BJ (cell line): ENCODE data around the gene NOXO1. TPM values are rescaled to one million over a fixed set of nuclear protein-coding genes. Genes with fewer than 3 reads are reported as not detected.
A peak's percentile ranks its signal among the peaks of the same experiment; 100 is the strongest.
"Not testable (repeated sequence)": the region's sequence is repeated elsewhere in the genome, so short reads cannot be mapped to it uniquely, and the experiment has no call there.

Experiments
- CTCF ChIA-PET: fragments of 350-600 bp; formaldehyde crosslinking; extraction: SDS; loops from one replicate; lab custom pipeline; 2021; ENCODE audit warnings: antibody characterized with exemption, inconsistent platforms; lab: Yijun Ruan, JAX
- POLR2A ChIA-PET: fragments of 300-600 bp; sonication (Branson Sonifier 250); formaldehyde crosslinking; extraction: SDS; loops from one replicate; lab custom pipeline; 2021; ENCODE audit warnings: antibody characterized with exemption; lab: Charles Lee
- DNase-seq: peaks from one replicate; pipeline ENCODE4 v3.0.0-alpha.2; 2011; ENCODE audit warnings: low read depth
- H3K27me3 ChIP-seq: 2 replicates; pipeline ENCODE4 v1.6.0; 2011; ENCODE audit warnings: low read length; ENCODE audit not compliant: control insufficient read depth, insufficient read depth
- H3K36me3 ChIP-seq: 2 replicates; pipeline ENCODE4 v1.5.1; 2011; ENCODE audit warnings: low read length; ENCODE audit not compliant: control insufficient read depth, insufficient read depth
- H3K4me3 ChIP-seq: 2 replicates; pipeline ENCODE4 v1.5.1; 2011; ENCODE audit warnings: low read depth, mild to moderate bottlenecking, control low read depth, low read length
- CTCF ChIP-seq: IDR thresholded peaks from 2 replicates; pipeline ENCODE4 v1.5.1; 2011; ENCODE audit warnings: low read depth, mild to moderate bottlenecking, control low read depth, inconsistent platforms, low read length, moderate library complexity; ENCODE audit not compliant: insufficient read depth
- polyA plus RNA-seq: library from polyadenylated mRNA; depleted of rRNA; stranded (reverse); fragments of >200 nt; gene quantifications from 2 replicates; pipeline ENCODE4 v1.2.3, GENCODE V29; 2011

The NOXO1 gene
- polyA plus RNA-seq, 1 experiment = 0.17 TPM

DNA sequence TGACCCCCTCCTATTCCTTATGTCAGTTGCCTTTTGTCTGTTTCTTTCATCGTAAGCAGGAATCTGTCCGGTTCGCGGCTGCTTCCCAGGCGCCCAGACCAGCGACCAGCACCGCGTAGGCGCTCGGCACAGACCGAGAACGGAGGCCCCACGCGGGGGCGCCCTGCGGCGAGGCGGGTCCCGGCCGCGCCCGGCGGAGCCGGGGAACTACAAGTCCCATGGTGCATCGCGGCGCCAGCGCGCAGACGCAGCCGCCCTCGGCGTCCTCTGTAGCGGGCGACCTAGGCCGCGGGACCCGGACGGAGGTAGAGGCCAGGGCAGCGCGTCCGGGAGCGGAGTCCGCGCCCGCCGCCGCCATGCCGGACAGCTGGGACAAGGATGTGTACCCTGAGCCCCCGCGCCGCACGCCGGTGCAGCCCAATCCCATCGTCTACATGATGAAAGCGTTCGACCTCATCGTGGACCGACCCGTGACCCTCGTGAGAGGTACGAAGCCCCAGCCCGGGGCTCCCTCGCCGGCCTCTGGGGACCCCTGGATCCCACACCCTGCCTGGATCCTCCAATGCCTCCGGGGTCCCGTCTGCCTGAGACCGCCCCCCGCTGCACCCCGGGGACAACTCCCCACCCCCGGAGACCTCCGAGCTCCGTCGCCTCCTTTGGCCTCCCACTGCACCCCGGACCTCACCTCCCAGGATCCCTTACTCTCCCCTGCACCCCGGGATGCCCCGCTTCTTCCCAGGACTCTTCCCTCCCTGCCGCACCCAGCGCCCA, 21.8 kb downstream of the NOXO1 start, which contains the start of gene NDUFB10:
Gene NDUFB10 (plus strand): TSS at position 270 of the 771 bp plus-strand sequence. CDS start 87 bp downstream, at position 357.
- DNase-seq = peak; percentile 30
- peaks cover 17% of the 10 kb centered on the region for H3K36me3 ChIP-seq
- H3K27me3 ChIP-seq = no peaks in the 10 kb centered on the region; the same call in 1 of the 2 replicates
- CTCF ChIA-PET = interaction anchor here (0.9 to 1.5 kb wide), 3 partner anchors 9 to 193 kb away, joined by 3 to 6 read pairs (median 3); no protein-coding TSS in a partner anchor
- POLR2A ChIA-PET = no interaction called here
- TF ChIP-seq CTCF = peak; percentile 48
- H3K4me3 ChIP-seq = peak within 1 kb of the TSS; percentile 94

- no peak for TF ChIP-seq CTCF
- POLR2A ChIA-PET = no interaction called here
- H3K4me3 ChIP-seq = peak overlapping the region; percentile 19; the same call in 1 of the 2 replicates
Observed at GRCh38 chr16:1958715-1959268, 22.5 kb downstream of the NOXO1 start.

GRCh38 chr16:1958143-1958491, 23.2 kb downstream of the NOXO1 start:
- peaks cover 14% of the 10 kb centered on the region for H3K36me3 ChIP-seq
- H3K4me3 ChIP-seq, H3K27me3 ChIP-seq, POLR2A ChIA-PET, DNase-seq: not testable (repeated sequence)
- CTCF ChIA-PET = interaction anchor here (0.9 kb wide), 1 partner anchor 7 kb away, joined by 3 read pairs; no protein-coding TSS in a partner anchor

More at GRCh38 chr16:1958715-1959268, 22.5 kb downstream of the NOXO1 start:
- H3K27me3 ChIP-seq = no peaks in the 10 kb centered on the region; the same call in 1 of the 2 replicates
- peaks cover 17% of the 10 kb centered on the region for H3K36me3 ChIP-seq
- CTCF ChIA-PET = interaction anchor here (0.9 to 1.5 kb wide), 3 partner anchors 8 to 194 kb away, joined by 3 to 6 read pairs (median 3); no protein-coding TSS in a partner anchor
- no peak for DNase-seq

- H3K4me3 ChIP-seq, POLR2A ChIA-PET, CTCF ChIA-PET, DNase-seq, H3K27me3 ChIP-seq: not testable (repeated sequence)
- peaks cover 12% of the 10 kb centered on the region for H3K36me3 ChIP-seq
Observed at GRCh38 chr16:1957434-1958142, 23.7 kb downstream of the NOXO1 start.

- no peaks in the 10 kb centered on the region for H3K27me3 ChIP-seq
- ChIA-PET CTCF (interaction anchor here (1.6 kb wide), 1 partner anchor 11 kb away, joined by 7 read pairs; the partner anchor contains the start of gene RPS2), POLR2A (no interaction called here)
- no peak overlapping the region for H3K4me3 ChIP-seq
- no peak for DNase-seq
- no peak for TF ChIP-seq CTCF
- H3K36me3 ChIP-seq = no peaks in the 10 kb centered on the region
Observed at GRCh38 chr16:1953734-1954133, 27.5 kb downstream of the NOXO1 start.
